Measurements from ENCODE around the gene SCD5. TPM values are rescaled to one million over a fixed set of nuclear protein-coding genes. Genes with fewer than 3 reads are reported as not detected.

Gene SCD5
- total and polyA plus RNA-seq, 2 donors (not counting 1 experiment from before 2014, with no cell fraction given) = 0.03 TPM; not detected in 1

GRCh38 chr4:82638479-82638878 is 160.1 kb downstream of the SCD5 start:
- no CpG with 5 or more reads among the region's 2 CpGs for WGBS (ENCODE audit: insufficient coverage)
- H4K20me1 ChIP-seq (ENCODE audit: control insufficient read depth, insufficient read depth, low read length, poor library complexity, severe bottlenecking) = no peaks in the 10 kb centered on the region
- POLR2A ChIA-PET = no interaction called here

GRCh38 chr4:82630079-82630478 is 168.5 kb downstream of the SCD5 start:
- Mint-ChIP-seq H3K27me3 (no peaks in the 10 kb centered on the region), H3K27ac (no peak overlapping the region), H3K4me1 (no peaks in the 10 kb centered on the region), H3K9me3 (ENCODE audit: insufficient read depth) (peaks cover 5% of the 10 kb centered on the region), H3K4me3 (no peak overlapping the region)
- Histone ChIP-seq H3K4me1 (ENCODE audit: control insufficient read depth in 2 of 2, insufficient read depth in 2 of 2, low read length in 2 of 2) (no peaks in the 10 kb centered on the region), H3K27ac (ENCODE audit: low read length in 2 of 2) (no peak overlapping the region), H3K4me2 (replicated peaks; ENCODE audit: low read depth, low read length, poor library complexity, severe bottlenecking) (no peak overlapping the region), H3K9ac (ENCODE audit: low read length) (no peak overlapping the region), H3K36me3 (replicated peaks in 1 of 2; ENCODE audit: control extremely low read depth in 1 of 2, control insufficient read depth in 1 of 2, extremely low read depth in 1 of 2, insufficient read depth in 2 of 2, low read length in 1 of 2) (no peaks in the 10 kb centered on the region), H3K27me3 (replicated peaks in 1 of 4; ENCODE audit: control extremely low read depth in 1 of 4, control insufficient read depth in 3 of 4, insufficient read depth in 4 of 4, low read length in 3 of 4) (no peaks in the 10 kb centered on the region), H3K4me3 (ENCODE audit: control extremely low read depth in 1 of 5, extremely low read depth in 1 of 5, insufficient read depth in 1 of 5, low read depth in 2 of 5, low read length in 4 of 5) (no peak overlapping the region), H3K9me3 (ENCODE audit: control extremely low read depth in 1 of 3, control insufficient read depth in 2 of 3, insufficient read depth in 1 of 3, low read length in 2 of 3) (no peaks in the 10 kb centered on the region), H3K79me2 (ENCODE audit: control insufficient read depth, insufficient read depth, low read length) (no peaks in the 10 kb centered on the region), H4K20me1 (ENCODE audit: control insufficient read depth, insufficient read depth, low read length, poor library complexity, severe bottlenecking) (no peaks in the 10 kb centered on the region), H2AFZ (ENCODE audit: insufficient read depth, low read depth, low read length, poor library complexity, severe bottlenecking) (no peak overlapping the region)
- 40% methylated on average over 1 of the region's 1 CpG for WGBS (ENCODE audit: insufficient coverage)
- ATAC-seq (ENCODE audit: low read depth) (no peak), DNase-seq (no peak)
- TF ChIP-seq EZH2 (IDR thresholded peaks at IDR 0.05; ENCODE audit: borderline replicate concordance, insufficient read depth, low read depth, low read length, poor library complexity, severe bottlenecking) = no peak
- no peak for TF ChIP-seq CTCF (IDR thresholded peaks at IDR 0.05)
- ChIA-PET POLR2A (no interaction called here), CTCF (no interaction called here)
- intact Hi-C loops (cut with micrococcal nuclease) = no loop called here

More at GRCh38 chr4:82638479-82638878, 160.1 kb downstream of the SCD5 start:
- Histone ChIP-seq H3K9me3 (ENCODE audit: control extremely low read depth in 1 of 3, control insufficient read depth in 2 of 3, insufficient read depth in 1 of 3, low read length in 2 of 3) (peaks cover 0 to 3% (median 0%) of the 10 kb centered on the region in 3 donors), H3K4me2 (replicated peaks; ENCODE audit: low read depth, low read length, poor library complexity, severe bottlenecking) (no peak overlapping the region), H3K79me2 (ENCODE audit: control insufficient read depth, insufficient read depth, low read length) (no peaks in the 10 kb centered on the region), H3K9ac (ENCODE audit: low read length) (no peak overlapping the region), H3K27ac (ENCODE audit: low read length in 2 of 2) (no peak overlapping the region), H3K4me3 (ENCODE audit: control extremely low read depth in 1 of 5, extremely low read depth in 1 of 5, insufficient read depth in 1 of 5, low read depth in 2 of 5, low read length in 4 of 5) (no peak overlapping the region), H3K4me1 (ENCODE audit: control insufficient read depth in 2 of 2, insufficient read depth in 2 of 2, low read length in 2 of 2) (no peaks in the 10 kb centered on the region), H3K36me3 (replicated peaks in 1 of 2; ENCODE audit: control extremely low read depth in 1 of 2, control insufficient read depth in 1 of 2, extremely low read depth in 1 of 2, insufficient read depth in 2 of 2, low read length in 1 of 2) (no peaks in the 10 kb centered on the region), H2AFZ (ENCODE audit: insufficient read depth, low read depth, low read length, poor library complexity, severe bottlenecking) (no peak overlapping the region), H3K27me3 (replicated peaks in 1 of 4; ENCODE audit: control extremely low read depth in 1 of 4, control insufficient read depth in 3 of 4, insufficient read depth in 4 of 4, low read length in 3 of 4) (no peaks in the 10 kb centered on the region)
- TF ChIP-seq CTCF (IDR thresholded peaks at IDR 0.05) (no peak), EZH2 (IDR thresholded peaks at IDR 0.05; ENCODE audit: borderline replicate concordance, insufficient read depth, low read depth, low read length, poor library complexity, severe bottlenecking) (no peak)
- Mint-ChIP-seq H3K9me3 (ENCODE audit: insufficient read depth) (no peaks in the 10 kb centered on the region), H3K4me1 (no peaks in the 10 kb centered on the region), H3K27me3 (no peaks in the 10 kb centered on the region), H3K27ac (no peak overlapping the region), H3K4me3 (no peak overlapping the region)
- DNase-seq = no peak
- ATAC-seq (ENCODE audit: low read depth) = no peak
- CTCF ChIA-PET = no interaction called here
- intact Hi-C loops (cut with micrococcal nuclease) = no loop called here

Data from B cell (primary cell).